Peyer's patch (tissue), 4 donors: Measurements from ENCODE around the gene RNF130.

Experiments used
- CTCF ChIP-seq, 6 experiments: fragments of 450-650 bp in 4 of 6; fragments of 200-600 bp in 2 of 6; sonication (generic) in 1 of 6; IDR thresholded peaks; one replicate each; pipeline ENCODE4 v1.5.1; 2017 to 2019; ENCODE audit warnings: antibody characterized with exemption in 6 of 6, mild to moderate bottlenecking in 3 of 6, moderate library complexity in 1 of 6
- POLR2A ChIP-seq, 2 donors: fragments of 450-650 bp; IDR thresholded peaks; one replicate each; pipeline ENCODE4 v1.5.1; 2017; ENCODE audit warnings: antibody characterized with exemption in 2 of 2, mild to moderate bottlenecking in 2 of 2, moderate library complexity in 2 of 2

- TF ChIP-seq POLR2A (IDR thresholded peaks at IDR 0.05) (no peak), CTCF (IDR thresholded peaks at IDR 0.05) (no peak)
Observed at GRCh38 chr5:180093241-180093640, 21.7 kb upstream of the RNF130 start.
